Effector memory CD8-positive, alpha-beta T cell (primary cell): ENCODE data around the gene MYO16.

Source experiments
- ATAC-seq: fragments of 150-1000 bp; cut with Tn5 transposase; replicated peaks from 2 replicates; pipeline ENCODE4 v1.10.0; 2021; ENCODE audit warnings: mild to moderate bottlenecking, moderate library complexity
- DNase-seq, 3 experiments: peaks; one replicate each; pipeline ENCODE4 v3.0.0; 2021
- H3K27ac Mint-ChIP-seq, 2 donors: one replicate each; pipeline ENCODE4 v1.8.0; 2022; ENCODE audit warnings: mild to moderate bottlenecking in 2 of 2, mixed read lengths in 2 of 2, moderate library complexity in 2 of 2
- H3K27me3 Mint-ChIP-seq, 2 donors: one replicate each; pipeline ENCODE4 v1.8.0; 2022; ENCODE audit warnings: mixed read lengths in 2 of 2
- H3K36me3 Mint-ChIP-seq: one replicate; pipeline ENCODE4 v1.8.0; 2022; ENCODE audit warnings: mild to moderate bottlenecking, moderate library complexity, mixed read lengths; ENCODE audit not compliant: insufficient read depth
- H3K4me1 Mint-ChIP-seq, 2 donors: one replicate each; pipeline ENCODE4 v1.8.0; 2022; ENCODE audit warnings: low read depth in 2 of 2, mixed read lengths in 2 of 2
- H3K4me3 Mint-ChIP-seq, 2 donors: one replicate each; pipeline ENCODE4 v1.8.0; 2022; ENCODE audit warnings: mild to moderate bottlenecking in 2 of 2, mixed read lengths in 2 of 2, moderate library complexity in 2 of 2
- H3K9me3 Mint-ChIP-seq, 2 donors: one replicate each; pipeline ENCODE4 v1.8.0; 2022; ENCODE audit warnings: mixed read lengths in 2 of 2

The MYO16 gene

GRCh38 chr13:108728370-108728769 is 99.0 kb downstream of the MYO16 start:
- DNase-seq (no peak), ATAC-seq (no peak)
- peaks cover 0 to 10% of the 10 kb centered on the region in 2 donors for H3K9me3 Mint-ChIP-seq
- H3K4me3 Mint-ChIP-seq = no peak overlapping the region
- H3K36me3 Mint-ChIP-seq = no peaks in the 10 kb centered on the region
- H3K4me1 Mint-ChIP-seq = no peaks in the 10 kb centered on the region
- H3K27me3 Mint-ChIP-seq = no peaks in the 10 kb centered on the region
- no peak overlapping the region for H3K27ac Mint-ChIP-seq

GRCh38 chr13:108733022-108733560 is 103.7 kb downstream of the MYO16 start:
- no peak overlapping the region for H3K4me3 Mint-ChIP-seq
- H3K36me3 Mint-ChIP-seq = no peaks in the 10 kb centered on the region
- no peak overlapping the region for H3K27ac Mint-ChIP-seq
- DNase-seq = no peak
- ATAC-seq = no peak
- no peaks in the 10 kb centered on the region for H3K4me1 Mint-ChIP-seq
- H3K9me3 Mint-ChIP-seq = peaks cover 6 to 8% of the 10 kb centered on the region in 2 donors
- H3K27me3 Mint-ChIP-seq = no peaks in the 10 kb centered on the region

- no peak overlapping the region for H3K27ac Mint-ChIP-seq
- H3K4me1 Mint-ChIP-seq = no peaks in the 10 kb centered on the region
- peaks cover 11 to 12% of the 10 kb centered on the region in 2 donors for H3K9me3 Mint-ChIP-seq
- no peaks in the 10 kb centered on the region for H3K27me3 Mint-ChIP-seq
- no peak for ATAC-seq
- H3K4me3 Mint-ChIP-seq = no peak overlapping the region
- H3K36me3 Mint-ChIP-seq = no peaks in the 10 kb centered on the region
- DNase-seq = no peak
Measured at GRCh38 chr13:108734676-108735075, 105.3 kb downstream of the MYO16 start.

- no peak overlapping the region for H3K27ac Mint-ChIP-seq
- H3K4me1 Mint-ChIP-seq = no peaks in the 10 kb centered on the region
- H3K9me3 Mint-ChIP-seq = peaks cover 14 to 23% of the 10 kb centered on the region in 2 donors
- H3K4me3 Mint-ChIP-seq = no peak overlapping the region
- ATAC-seq (no peak), DNase-seq (no peak)
- no peaks in the 10 kb centered on the region for H3K27me3 Mint-ChIP-seq
- no peaks in the 10 kb centered on the region for H3K36me3 Mint-ChIP-seq
Measured at GRCh38 chr13:108741930-108742329, 112.5 kb downstream of the MYO16 start.

GRCh38 chr13:108742701-108743451 is 113.5 kb downstream of the MYO16 start:
- peaks cover 14 to 19% of the 10 kb centered on the region in 2 donors for H3K9me3 Mint-ChIP-seq
- H3K36me3 Mint-ChIP-seq = no peaks in the 10 kb centered on the region
- no peaks in the 10 kb centered on the region for H3K27me3 Mint-ChIP-seq
- H3K4me1 Mint-ChIP-seq = no peaks in the 10 kb centered on the region
- H3K4me3 Mint-ChIP-seq = no peak overlapping the region
- ATAC-seq (no peak), DNase-seq (no peak)
- H3K27ac Mint-ChIP-seq = no peak overlapping the region

- no peaks in the 10 kb centered on the region for H3K36me3 Mint-ChIP-seq
- peaks cover 8 to 14% of the 10 kb centered on the region in 2 donors for H3K9me3 Mint-ChIP-seq
- DNase-seq (no peak), ATAC-seq (no peak)
- no peaks in the 10 kb centered on the region for H3K4me1 Mint-ChIP-seq
- no peaks in the 10 kb centered on the region for H3K27me3 Mint-ChIP-seq
- no peak overlapping the region for H3K27ac Mint-ChIP-seq
- no peak overlapping the region for H3K4me3 Mint-ChIP-seq
Measured at GRCh38 chr13:108743522-108743921, 114.1 kb downstream of the MYO16 start.

GRCh38 chr13:108747843-108748242 is 118.4 kb downstream of the MYO16 start:
- no peaks in the 10 kb centered on the region for H3K27me3 Mint-ChIP-seq
- DNase-seq (no peak), ATAC-seq (no peak)
- peaks cover 7 to 9% of the 10 kb centered on the region in 2 donors for H3K9me3 Mint-ChIP-seq
- no peaks in the 10 kb centered on the region for H3K36me3 Mint-ChIP-seq
- no peak overlapping the region for H3K4me3 Mint-ChIP-seq
- H3K4me1 Mint-ChIP-seq = no peaks in the 10 kb centered on the region
- no peak overlapping the region for H3K27ac Mint-ChIP-seq

- Mint-ChIP-seq H3K9me3 (peaks cover 0 to 6% of the 10 kb centered on the region in 2 donors), H3K27me3 (no peaks in the 10 kb centered on the region), H3K36me3 (no peaks in the 10 kb centered on the region), H3K4me1 (peaks cover 0 to 2% of the 10 kb centered on the region in 2 donors), H3K27ac (no peak overlapping the region), H3K4me3 (no peak overlapping the region)
- DNase-seq (no peak), ATAC-seq (no peak)
Measured at GRCh38 chr13:108752276-108752675, 122.9 kb downstream of the MYO16 start.

- Mint-ChIP-seq H3K36me3 (no peaks in the 10 kb centered on the region), H3K4me1 (peaks cover 0 to 2% of the 10 kb centered on the region in 2 donors), H3K27me3 (no peaks in the 10 kb centered on the region), H3K27ac (no peak overlapping the region), H3K4me3 (no peak overlapping the region), H3K9me3 (peaks cover 0 to 3% of the 10 kb centered on the region in 2 donors)
- DNase-seq (no peak), ATAC-seq (no peak)
Measured at GRCh38 chr13:108755083-108755482, 125.7 kb downstream of the MYO16 start.

- no peak for ATAC-seq
- H3K27me3 Mint-ChIP-seq = no peaks in the 10 kb centered on the region
- H3K27ac Mint-ChIP-seq = no peak overlapping the region
- H3K9me3 Mint-ChIP-seq = peaks cover 0 to 5% of the 10 kb centered on the region in 2 donors
- no peaks in the 10 kb centered on the region for H3K36me3 Mint-ChIP-seq
- no peaks in the 10 kb centered on the region for H3K4me1 Mint-ChIP-seq
- no peak overlapping the region for H3K4me3 Mint-ChIP-seq
- no peak for DNase-seq
Measured at GRCh38 chr13:108760129-108760528, 130.7 kb downstream of the MYO16 start.

- no peak for ATAC-seq
- Mint-ChIP-seq H3K36me3 (no peaks in the 10 kb centered on the region), H3K9me3 (peaks cover 0 to 5% of the 10 kb centered on the region in 2 donors)
Measured at GRCh38 chr13:108760541-108760940, 131.1 kb downstream of the MYO16 start.

GRCh38 chr13:108768035-108768434 is 138.6 kb downstream of the MYO16 start:
- Mint-ChIP-seq H3K36me3 (no peaks in the 10 kb centered on the region), H3K9me3 (peaks cover 7 to 11% of the 10 kb centered on the region in 2 donors), H3K27ac (no peak overlapping the region), H3K27me3 (no peaks in the 10 kb centered on the region), H3K4me1 (no peaks in the 10 kb centered on the region), H3K4me3 (no peak overlapping the region)
- ATAC-seq (no peak), DNase-seq (no peak)

More at GRCh38 chr13:108760541-108760940, 131.1 kb downstream of the MYO16 start:
- no peak overlapping the region for H3K27ac Mint-ChIP-seq
- H3K27me3 Mint-ChIP-seq = no peaks in the 10 kb centered on the region
- no peak overlapping the region for H3K4me3 Mint-ChIP-seq
- no peak for DNase-seq
- H3K4me1 Mint-ChIP-seq = no peaks in the 10 kb centered on the region

- ATAC-seq (no peak), DNase-seq (no peak)
- no peaks in the 10 kb centered on the region for H3K36me3 Mint-ChIP-seq
- H3K27ac Mint-ChIP-seq = no peak overlapping the region
- peaks cover 7 to 8% of the 10 kb centered on the region in 2 donors for H3K9me3 Mint-ChIP-seq
- no peaks in the 10 kb centered on the region for H3K4me1 Mint-ChIP-seq
- H3K27me3 Mint-ChIP-seq = no peaks in the 10 kb centered on the region
- no peak overlapping the region for H3K4me3 Mint-ChIP-seq
Measured at GRCh38 chr13:108769213-108770070, 140.0 kb downstream of the MYO16 start.
